ENCODE measurements around the gene TNNC1.

GRCh38 chr3:52463416-52463815 is 9.6 kb upstream of the TNNC1 start:
- TF ChIP-seq CTCF (IDR thresholded peaks at IDR 0.05) (no peak), POLR2A (IDR thresholded peaks at IDR 0.05) (no peak)

Measured in uterus (tissue), 2 donors.